HEK293T (cell line): ENCODE results near the gene SNX8.
A peak's percentile ranks its signal among the peaks of the same experiment; 100 is the strongest.
"Not testable (repeated sequence)": the region's sequence is repeated elsewhere in the genome, so short reads cannot be mapped to it uniquely, and the experiment has no call there.

ENCODE experiments used
- CTCF ChIA-PET: fragments of 350-600 bp; formaldehyde crosslinking; extraction: SDS; loops from one replicate; lab custom pipeline; 2021; ENCODE audit warnings: antibody characterized with exemption, inconsistent platforms; lab: Yijun Ruan, JAX
- POLR2A ChIA-PET: fragments of 350-600 bp; formaldehyde crosslinking; extraction: SDS; loops from one replicate; lab custom pipeline; 2020; ENCODE audit warnings: antibody characterized with exemption, inconsistent platforms; lab: Yijun Ruan, JAX
- DNase-seq: peaks from one replicate; pipeline ENCODE4 v3.0.0; 2012; ENCODE audit warnings: mixed read lengths; ENCODE audit errors: extremely low spot score
- ARNT ChIP-seq: fragments of 450-650 bp; IDR thresholded peaks from 2 replicates; pipeline ENCODE4 v1.6.1; 2017; ENCODE audit warnings: mild to moderate bottlenecking
- BHLHE40 ChIP-seq: fragments of 450-650 bp; IDR thresholded peaks from 2 replicates; pipeline ENCODE4 v1.6.1; 2016; ENCODE audit warnings: mild to moderate bottlenecking, moderate library complexity, borderline replicate concordance
- CTBP1 ChIP-seq: fragments of 450-650 bp; IDR thresholded peaks from 2 replicates; pipeline ENCODE4 v1.6.1; 2016; ENCODE audit warnings: borderline replicate concordance
- ELF4 ChIP-seq: fragments of 450-650 bp; IDR thresholded peaks from 2 replicates; pipeline ENCODE4 v1.6.1; 2017; ENCODE audit warnings: antibody characterized with exemption
- FOXA1 ChIP-seq: fragments of 450-650 bp; IDR thresholded peaks from 2 replicates; pipeline ENCODE4 v1.6.1; 2016; ENCODE audit warnings: mild to moderate bottlenecking
- FOXK2 ChIP-seq: fragments of 450-650 bp; IDR thresholded peaks from 2 replicates; pipeline ENCODE4 v1.6.1; 2016; ENCODE audit warnings: mild to moderate bottlenecking
- FOXM1 ChIP-seq: fragments of 450-650 bp; IDR thresholded peaks from 2 replicates; pipeline ENCODE4 v1.6.1; 2017; ENCODE audit warnings: mild to moderate bottlenecking, borderline replicate concordance
- HDGF ChIP-seq: fragments of 450-650 bp; IDR thresholded peaks from 2 replicates; pipeline ENCODE4 v1.6.1; 2017; ENCODE audit warnings: antibody characterized with exemption, borderline replicate concordance
- L3MBTL2 ChIP-seq: fragments of 450-650 bp; conservative IDR thresholded peaks from 2 replicates; pipeline ENCODE4 v1.6.1; 2016; ENCODE audit warnings: mild to moderate bottlenecking
- LEF1 ChIP-seq: fragments of 450-650 bp; IDR thresholded peaks from 2 replicates; pipeline ENCODE4 v1.6.1; 2017; ENCODE audit warnings: mild to moderate bottlenecking, borderline replicate concordance
- NFRKB ChIP-seq: fragments of 450-650 bp; IDR thresholded peaks from 2 replicates; pipeline ENCODE4 v1.6.1; 2016; ENCODE audit warnings: mild to moderate bottlenecking, moderate library complexity
- SP1 ChIP-seq: fragments of 450-650 bp; IDR thresholded peaks from 2 replicates; pipeline ENCODE4 v1.6.1; 2017
- SUZ12 ChIP-seq: fragments of 450-650 bp; IDR thresholded peaks from 2 replicates; pipeline ENCODE4 v1.6.1; 2016; ENCODE audit warnings: mild to moderate bottlenecking
- TARDBP ChIP-seq: fragments of 450-650 bp; IDR thresholded peaks from 2 replicates; pipeline ENCODE4 v1.6.1; 2016
- ZNF384 ChIP-seq: fragments of 450-650 bp; IDR thresholded peaks from 2 replicates; pipeline ENCODE4 v1.6.1; 2016
- TF ChIP-seq, protein P1 (sequence below): fragments of 450-650 bp; IDR thresholded peaks from 2 replicates; pipeline ENCODE4 v1.6.1; 2016

Gene SNX8

GRCh38 chr7:2272031-2272430, 42.2 kb downstream of the SNX8 start:
- DNase-seq: no peak
- ChIA-PET CTCF (no interaction called here), POLR2A (no interaction called here)
- TF ChIP-seq HDGF (no peak), NFRKB (no peak), FOXM1 (no peak)

GRCh38 chr7:2271273-2272026, 42.8 kb downstream of the SNX8 start:
- ChIA-PET CTCF (no interaction called here), POLR2A (no interaction called here)
- no peak for DNase-seq
- TF ChIP-seq SP1: no peak
- no peak for TF ChIP-seq FOXK2
- TF ChIP-seq ELF4: no peak
- TF ChIP-seq, protein P1, sequence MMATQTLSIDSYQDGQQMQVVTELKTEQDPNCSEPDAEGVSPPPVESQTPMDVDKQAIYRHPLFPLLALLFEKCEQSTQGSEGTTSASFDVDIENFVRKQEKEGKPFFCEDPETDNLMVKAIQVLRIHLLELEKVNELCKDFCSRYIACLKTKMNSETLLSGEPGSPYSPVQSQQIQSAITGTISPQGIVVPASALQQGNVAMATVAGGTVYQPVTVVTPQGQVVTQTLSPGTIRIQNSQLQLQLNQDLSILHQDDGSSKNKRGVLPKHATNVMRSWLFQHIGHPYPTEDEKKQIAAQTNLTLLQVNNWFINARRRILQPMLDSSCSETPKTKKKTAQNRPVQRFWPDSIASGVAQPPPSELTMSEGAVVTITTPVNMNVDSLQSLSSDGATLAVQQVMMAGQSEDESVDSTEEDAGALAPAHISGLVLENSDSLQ: no peak
- no peak for TF ChIP-seq HDGF

DNA sequence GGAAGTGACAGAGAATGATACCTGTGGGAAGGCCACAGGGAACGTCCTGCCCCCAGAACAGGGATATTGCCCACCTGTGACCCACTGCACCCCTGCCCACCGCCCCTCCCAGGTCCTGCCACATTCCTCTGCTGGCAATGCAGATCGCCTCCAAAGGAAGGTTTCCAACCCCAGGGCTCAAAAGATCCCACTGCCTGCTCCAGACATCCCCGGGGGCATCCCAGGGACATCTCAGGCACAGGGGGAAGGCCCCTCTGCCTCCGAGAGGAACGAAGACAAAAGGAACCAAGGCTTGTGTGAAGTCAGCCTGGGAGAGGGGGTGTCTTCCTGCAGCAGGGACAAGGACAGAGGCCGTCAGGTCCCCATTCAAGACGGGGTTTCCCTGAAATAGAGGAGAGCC, 43.7 kb downstream of the SNX8 start:
- POLR2A ChIA-PET: no interaction called here
- CTCF ChIA-PET: no interaction called here
- no peak for TF ChIP-seq TARDBP
- TF ChIP-seq, protein P1: no peak
- TF ChIP-seq FOXA1: no peak
- no peak for TF ChIP-seq LEF1
- DNase-seq: no peak

DNA sequence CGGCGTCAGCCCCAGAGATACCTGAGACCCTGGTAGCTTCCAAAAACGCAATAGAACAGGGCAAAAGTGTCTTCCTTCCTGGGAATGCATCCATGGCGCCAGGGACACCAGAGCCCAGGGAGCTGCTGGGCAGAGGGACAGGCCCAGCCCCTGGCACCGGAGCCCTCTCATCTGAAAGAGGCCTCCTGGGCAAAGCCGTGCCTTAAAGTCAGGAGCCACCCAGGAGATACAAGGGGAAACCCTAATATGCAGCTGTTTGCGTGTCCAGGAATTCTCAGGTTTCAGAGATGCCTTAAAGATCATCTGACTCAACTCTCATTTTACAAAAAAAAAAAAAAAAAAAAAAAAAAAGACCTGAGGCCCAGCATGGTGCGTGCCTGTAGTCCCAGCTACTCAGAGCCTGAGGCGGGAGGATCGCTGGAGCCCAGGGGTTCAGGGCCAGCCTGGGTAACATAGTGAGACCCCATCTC, 44.2 kb downstream of the SNX8 start:
- TF ChIP-seq ZNF384 (peak; percentile 49; the same call in 1 of the 2 replicates), FOXA1 (no peak), SUZ12 (no peak), BHLHE40 (no peak), SP1 (no peak)
- CTCF ChIA-PET: interaction anchor here (0.6 kb wide), 1 partner anchor 481 kb away, joined by 3 read pairs; no protein-coding TSS in a partner anchor
- POLR2A ChIA-PET: no interaction called here
- DNase-seq: no peak

- POLR2A ChIA-PET, DNase-seq: not testable (repeated sequence)
- CTCF ChIA-PET: interaction anchor here (0.6 kb wide), 1 partner anchor 480 kb away, joined by 3 read pairs; no protein-coding TSS in a partner anchor
Measured at GRCh38 chr7:2269089-2269990, 44.9 kb downstream of the SNX8 start.

GRCh38 chr7:2266911-2267310, 47.3 kb downstream of the SNX8 start:
- DNase-seq: no peak
- CTCF ChIA-PET: no interaction called here
- POLR2A ChIA-PET: no interaction called here
- TF ChIP-seq BHLHE40: no peak
- no peak for TF ChIP-seq FOXK2
- no peak for TF ChIP-seq SUZ12
- TF ChIP-seq NFRKB: no peak
- TF ChIP-seq FOXA1: no peak
- no peak for TF ChIP-seq HDGF
- no peak for TF ChIP-seq ARNT
- no peak for TF ChIP-seq LEF1
- no peak for TF ChIP-seq ELF4
- no peak for TF ChIP-seq TARDBP
- no peak for TF ChIP-seq ZNF384
- TF ChIP-seq, protein P1: no peak
- no peak for TF ChIP-seq L3MBTL2
- TF ChIP-seq SP1: no peak
- no peak for TF ChIP-seq FOXM1
- no peak for TF ChIP-seq CTBP1

GRCh38 chr7:2264158-2264557, 50.1 kb downstream of the SNX8 start:
- TF ChIP-seq ARNT: no peak
- TF ChIP-seq CTBP1: no peak
- no peak for TF ChIP-seq HDGF
- no peak for TF ChIP-seq ZNF384
- TF ChIP-seq SP1: no peak
- no peak for TF ChIP-seq FOXM1
- no peak for TF ChIP-seq L3MBTL2
- TF ChIP-seq SUZ12: no peak
- TF ChIP-seq, protein P1: no peak
- no peak for TF ChIP-seq TARDBP
- TF ChIP-seq ELF4: no peak
- no peak for TF ChIP-seq FOXA1
- no peak for TF ChIP-seq BHLHE40
- ChIA-PET POLR2A (no interaction called here), CTCF (no interaction called here)
- DNase-seq: no peak
